Activated CD8-positive, alpha-beta T cell treated with anti-CD3 and anti-CD28 coated beads for 36 hours (primary cell): Measurements from ENCODE around the gene SLC15A2. TPM values are rescaled to one million over a fixed set of nuclear protein-coding genes. Genes with fewer than 3 reads are reported as not detected.
A peak's percentile ranks its signal among the peaks of the same experiment; 100 is the strongest.

Experiments
- ATAC-seq: fragments of 200-7000 bp; cut with Tn5 transposase; one replicate; pipeline ENCODE4 v1.10.0; 2021; ENCODE audit warnings: mild to moderate bottlenecking, moderate library complexity
- CTCF ChIA-PET: fragments of 350-600 bp; sonication (Branson Sonifier 250); formaldehyde crosslinking; loops from one replicate; lab custom pipeline; 2021; ENCODE audit warnings: antibody characterized with exemption; lab: Charles Lee
- POLR2A ChIA-PET: fragments of 350-600 bp; sonication (Branson Sonifier 250); formaldehyde crosslinking; loops from one replicate; lab custom pipeline; 2021; ENCODE audit warnings: antibody characterized with exemption; lab: Charles Lee
- DNase-seq: peaks from one replicate; pipeline ENCODE4 v3.0.0-alpha.2; 2020
- H3K27ac Mint-ChIP-seq: one replicate; pipeline ENCODE4 v1.8.0; 2021; ENCODE audit warnings: mild to moderate bottlenecking, mixed read lengths
- H3K27me3 Mint-ChIP-seq: one replicate; pipeline ENCODE4 v1.8.0; 2021; ENCODE audit warnings: mixed read lengths
- H3K36me3 Mint-ChIP-seq: one replicate; pipeline ENCODE4 v1.8.0; 2021; ENCODE audit warnings: low read depth, mixed read lengths
- H3K4me1 Mint-ChIP-seq: one replicate; pipeline ENCODE4 v1.8.0; 2021; ENCODE audit warnings: low read depth, mixed read lengths
- H3K4me3 Mint-ChIP-seq: one replicate; pipeline ENCODE4 v1.8.0; 2021; ENCODE audit warnings: mild to moderate bottlenecking, moderate library complexity, mixed read lengths
- H3K9me3 Mint-ChIP-seq: one replicate; pipeline ENCODE4 v1.8.0; 2021; ENCODE audit warnings: mixed read lengths
- CTCF ChIP-seq: fragments of 200-600 bp; IDR thresholded peaks from one replicate; pipeline ENCODE4 v1.8.0; 2022; ENCODE audit warnings: antibody characterized with exemption, mild to moderate bottlenecking
- intact Hi-C: fragments of 100-400 bp; cut with micrococcal nuclease; formaldehyde crosslinking; loops from one replicate; pipeline ENCODE4 v1.10.0; 2022
- total RNA-seq, 2 experiments: library from RNA; stranded (reverse); gene quantifications; one replicate each; pipeline ENCODE4 v1.2.3, GENCODE V29; 2021

The SLC15A2 gene
- total RNA-seq, 2 experiments from 2014 or later, result 1.7 TPM

- Mint-ChIP-seq H3K27ac (no peak overlapping the region), H3K27me3 (peaks cover 11% of the 10 kb centered on the region), H3K36me3 (no peaks in the 10 kb centered on the region), H3K4me1 (peaks cover 2% of the 10 kb centered on the region), H3K4me3 (no peak overlapping the region), H3K9me3 (peaks cover 2% of the 10 kb centered on the region)
- DNase-seq (no peak), ATAC-seq (no peak)
- ChIA-PET CTCF (no interaction called here), POLR2A (interaction anchor here (0.7 kb wide), 1 partner anchor 15 kb away, joined by 3 read pairs; no protein-coding TSS in a partner anchor)
- TF ChIP-seq CTCF, result no peak
- intact Hi-C loops, result no loop called here
Observed at GRCh38 chr3:121969631-121970030, 75.4 kb downstream of the SLC15A2 start.

GRCh38 chr3:121970047-121970446 lies 75.8 kb downstream of the SLC15A2 start:
- Mint-ChIP-seq H3K4me3 (no peak overlapping the region), H3K4me1 (peaks cover 2% of the 10 kb centered on the region), H3K27ac (no peak overlapping the region), H3K27me3 (peaks cover 10% of the 10 kb centered on the region), H3K9me3 (peaks cover 2% of the 10 kb centered on the region), H3K36me3 (no peaks in the 10 kb centered on the region)
- no peak for ATAC-seq
- no peak for TF ChIP-seq CTCF
- intact Hi-C loops, result no loop called here
- POLR2A ChIA-PET, result no interaction called here
- CTCF ChIA-PET, result no interaction called here
- DNase-seq, result no peak

GRCh38 chr3:121974601-121975111 lies 80.5 kb downstream of the SLC15A2 start:
- DNase-seq (no peak), ATAC-seq (no peak)
- POLR2A ChIA-PET, result no interaction called here
- no peak for TF ChIP-seq CTCF
- no peak overlapping the region for H3K27ac Mint-ChIP-seq
- CTCF ChIA-PET, result interaction anchor here (0.6 kb wide), 1 partner anchor 488 kb away, joined by 3 read pairs; no protein-coding TSS in a partner anchor
- no peak overlapping the region for H3K4me3 Mint-ChIP-seq
- H3K4me1 Mint-ChIP-seq, result peaks cover 2% of the 10 kb centered on the region
- H3K9me3 Mint-ChIP-seq, result peaks cover 4% of the 10 kb centered on the region
- no peaks in the 10 kb centered on the region for H3K27me3 Mint-ChIP-seq
- intact Hi-C loops, result no loop called here
- H3K36me3 Mint-ChIP-seq, result no peaks in the 10 kb centered on the region

- DNase-seq (peak; percentile 7), ATAC-seq (no peak)
- Mint-ChIP-seq H3K4me3 (no peak overlapping the region), H3K36me3 (no peaks in the 10 kb centered on the region), H3K9me3 (peaks cover 4% of the 10 kb centered on the region), H3K4me1 (no peaks in the 10 kb centered on the region), H3K27me3 (no peaks in the 10 kb centered on the region), H3K27ac (no peak overlapping the region)
- intact Hi-C loops, result no loop called here
- POLR2A ChIA-PET, result no interaction called here
- TF ChIP-seq CTCF, result no peak
- CTCF ChIA-PET, result no interaction called here
Observed at GRCh38 chr3:121975702-121976302, 81.6 kb downstream of the SLC15A2 start.

GRCh38 chr3:121976727-121977126 lies 82.5 kb downstream of the SLC15A2 start:
- no peaks in the 10 kb centered on the region for H3K36me3 Mint-ChIP-seq
- POLR2A ChIA-PET, result no interaction called here

More at GRCh38 chr3:121976727-121977126, 82.5 kb downstream of the SLC15A2 start:
- CTCF ChIA-PET, result interaction anchor here (0.6 kb wide), 1 partner anchor 19 kb away, joined by 3 read pairs; no protein-coding TSS in a partner anchor
- no peak for TF ChIP-seq CTCF
- ATAC-seq (no peak), DNase-seq (no peak)
- Mint-ChIP-seq H3K4me1 (peaks cover 2% of the 10 kb centered on the region), H3K27me3 (peaks cover 4% of the 10 kb centered on the region), H3K4me3 (no peak overlapping the region), H3K27ac (no peak overlapping the region), H3K9me3 (peaks cover 4% of the 10 kb centered on the region)
- intact Hi-C loops, result no loop called here
